HG03575 (cell line): ENCODE measurements around the gene STUB1.

ENCODE experiments used
- ATAC-seq: cut with Tn5 transposase; IDR thresholded peaks from one replicate; pipeline ENCODE4 v1.9.1; 2021; ENCODE audit not compliant: unreplicated experiment, insufficient number of reproducible peaks, low FRiP score; ENCODE audit errors: extremely low read depth

STUB1 gene

DNA sequence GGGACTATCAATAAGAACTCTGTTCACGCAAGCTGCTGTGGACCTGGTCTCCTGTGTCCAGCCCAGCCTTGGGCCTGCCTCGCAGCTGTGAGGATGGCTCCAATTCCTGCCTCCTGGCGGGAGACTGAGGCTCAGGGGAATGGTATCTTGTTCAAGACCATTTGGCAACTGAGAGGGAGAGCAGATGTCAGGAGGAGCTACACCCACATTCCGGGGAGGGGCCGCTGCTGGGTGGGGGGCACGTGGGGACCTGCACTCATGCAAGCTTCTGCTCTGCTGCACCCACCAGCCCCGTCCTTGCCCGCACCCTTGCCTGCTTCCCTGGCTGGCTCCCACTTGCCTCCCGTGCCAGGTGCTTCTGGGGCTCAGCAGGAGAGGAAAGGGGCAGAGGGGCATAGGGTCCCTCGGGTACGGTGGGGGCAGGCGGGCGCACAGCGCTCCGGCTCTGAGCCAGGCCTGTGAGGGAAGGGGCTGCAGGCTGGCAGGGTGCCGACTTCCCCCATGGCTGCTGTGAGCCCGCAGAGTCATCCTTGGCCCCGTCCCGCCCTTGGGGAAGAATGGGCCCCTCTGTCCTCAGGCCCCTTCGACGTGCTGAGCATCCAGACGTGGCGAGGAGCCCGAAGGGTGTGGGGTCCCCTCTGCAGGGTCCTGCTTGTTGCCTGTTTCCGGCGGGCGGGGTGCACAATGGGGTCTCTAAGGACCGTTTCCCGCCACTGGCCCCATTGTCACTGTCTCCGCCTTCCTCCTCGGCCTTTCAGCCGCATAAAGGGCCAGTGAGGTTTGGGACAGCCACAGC, 37.4 kb downstream of the STUB1 start:
- ATAC-seq = no peak

DNA sequence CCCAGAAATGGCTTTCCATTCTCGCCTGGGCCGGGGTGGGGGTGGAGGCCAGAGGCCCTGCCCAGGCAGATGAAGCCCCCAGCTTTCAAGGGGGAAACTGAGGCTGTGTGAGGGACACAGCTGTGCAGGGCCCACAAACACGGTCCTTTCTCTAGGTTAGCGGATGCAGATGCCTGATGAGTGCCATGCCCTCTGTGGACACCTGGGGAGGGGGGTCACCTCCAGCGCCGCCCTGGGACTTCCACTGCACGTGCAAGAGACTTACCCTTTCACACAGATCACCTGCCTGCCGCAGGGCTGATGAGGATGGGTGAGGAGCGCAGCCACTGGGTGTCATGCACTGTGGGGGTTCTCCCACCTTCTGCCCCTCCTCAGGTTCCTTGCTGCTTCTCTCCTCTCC, 38.2 kb downstream of the STUB1 start:
- ATAC-seq = no peak

DNA sequence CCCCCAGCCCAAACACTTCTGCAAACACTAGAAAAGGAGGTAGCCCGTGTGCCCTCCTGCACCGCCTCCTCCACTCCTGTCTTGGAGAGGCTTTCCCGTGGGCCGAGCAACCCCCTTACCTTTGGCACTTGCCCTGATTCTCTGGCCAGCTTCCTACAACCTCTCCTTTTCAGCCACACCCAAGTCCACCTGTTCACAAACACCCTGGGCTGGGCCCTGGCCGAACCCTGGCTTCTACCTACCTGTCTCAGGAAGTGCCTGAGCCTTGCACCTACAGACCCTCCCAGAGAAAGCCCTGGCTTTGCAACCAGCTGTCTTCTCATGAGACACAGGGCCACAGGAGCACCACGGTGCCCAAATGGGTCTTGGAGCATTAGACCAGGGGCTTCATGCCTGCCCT, 38.7 kb downstream of the STUB1 start:
- no peak for ATAC-seq

- ATAC-seq = no peak
Measured at GRCh38 chr16:719815-720446, 39.7 kb downstream of the STUB1 start.

DNA sequence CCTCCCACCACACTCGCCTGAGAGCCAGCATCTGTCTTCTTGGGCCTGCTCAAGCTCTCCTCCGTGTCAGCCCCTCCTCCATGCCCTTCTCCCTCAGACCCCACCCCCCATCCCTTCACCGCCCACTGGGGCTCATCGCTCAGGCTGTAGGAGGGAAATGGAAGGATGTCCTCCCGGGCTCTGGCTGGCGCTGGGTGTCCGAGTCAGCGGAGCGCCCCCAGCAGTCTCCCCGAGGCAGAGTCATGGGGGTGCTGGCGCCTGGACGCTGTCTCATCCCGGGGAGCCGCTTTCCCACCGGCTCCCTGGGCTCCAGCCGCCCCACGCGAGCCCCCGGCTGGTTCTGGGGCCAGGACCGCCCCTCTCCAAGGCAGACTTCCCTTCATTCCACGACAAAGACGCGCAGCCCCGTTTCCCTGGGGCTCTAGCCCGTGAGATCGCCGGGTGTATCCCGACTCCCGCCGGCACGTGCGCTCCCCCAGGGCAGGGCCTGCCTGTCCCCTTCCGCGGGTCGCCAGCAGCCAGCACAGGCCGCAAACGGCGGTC, 40.3 kb downstream of the STUB1 start:
- no peak for ATAC-seq

DNA sequence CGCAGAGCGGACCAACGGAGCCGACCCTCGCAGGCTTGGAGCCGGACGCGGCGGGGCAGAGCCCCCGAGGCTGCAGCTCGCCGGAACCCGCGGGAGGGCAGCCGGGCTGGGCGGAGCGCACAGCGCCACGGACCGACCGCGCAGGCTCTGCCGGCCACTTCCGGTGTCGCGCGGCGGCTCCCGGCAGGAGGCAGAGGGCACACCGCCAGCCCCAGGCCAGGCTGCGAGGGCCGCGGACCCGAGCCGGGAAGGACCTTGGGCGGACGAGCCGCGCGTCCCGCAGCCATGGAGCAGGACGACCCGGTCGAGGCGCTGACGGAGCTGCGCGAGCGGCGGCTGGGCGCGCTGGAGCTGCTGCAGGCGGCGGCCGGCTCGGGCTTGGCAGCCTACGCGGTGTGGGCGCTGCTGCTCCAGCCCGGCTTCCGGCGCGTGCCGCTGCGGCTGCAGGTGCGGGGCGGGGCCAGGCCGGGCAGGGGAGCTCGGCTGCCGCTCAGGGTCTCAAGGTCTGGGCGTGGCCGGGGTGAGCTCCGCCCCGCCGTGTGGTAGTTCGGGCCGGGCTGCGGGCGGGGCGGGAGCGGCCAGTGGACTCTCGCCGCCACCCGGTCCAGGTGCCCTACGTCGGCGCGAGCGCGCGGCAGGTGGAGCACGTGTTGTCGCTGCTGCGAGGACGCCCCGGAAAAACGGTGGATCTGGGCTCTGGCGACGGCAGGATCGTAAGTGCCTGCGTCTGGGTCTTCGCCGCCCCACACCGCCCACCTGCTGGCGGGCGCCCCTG, 41.0 kb downstream of the STUB1 start, which contains the start of gene ANTKMT:
Gene ANTKMT (plus strand): TSS at position 157 of the 775 bp plus-strand sequence. CDS start 129 bp downstream, at position 286.
- ATAC-seq = no peak

- ATAC-seq = no peak
Measured at GRCh38 chr16:721765-722540, 41.7 kb downstream of the STUB1 start.

DNA sequence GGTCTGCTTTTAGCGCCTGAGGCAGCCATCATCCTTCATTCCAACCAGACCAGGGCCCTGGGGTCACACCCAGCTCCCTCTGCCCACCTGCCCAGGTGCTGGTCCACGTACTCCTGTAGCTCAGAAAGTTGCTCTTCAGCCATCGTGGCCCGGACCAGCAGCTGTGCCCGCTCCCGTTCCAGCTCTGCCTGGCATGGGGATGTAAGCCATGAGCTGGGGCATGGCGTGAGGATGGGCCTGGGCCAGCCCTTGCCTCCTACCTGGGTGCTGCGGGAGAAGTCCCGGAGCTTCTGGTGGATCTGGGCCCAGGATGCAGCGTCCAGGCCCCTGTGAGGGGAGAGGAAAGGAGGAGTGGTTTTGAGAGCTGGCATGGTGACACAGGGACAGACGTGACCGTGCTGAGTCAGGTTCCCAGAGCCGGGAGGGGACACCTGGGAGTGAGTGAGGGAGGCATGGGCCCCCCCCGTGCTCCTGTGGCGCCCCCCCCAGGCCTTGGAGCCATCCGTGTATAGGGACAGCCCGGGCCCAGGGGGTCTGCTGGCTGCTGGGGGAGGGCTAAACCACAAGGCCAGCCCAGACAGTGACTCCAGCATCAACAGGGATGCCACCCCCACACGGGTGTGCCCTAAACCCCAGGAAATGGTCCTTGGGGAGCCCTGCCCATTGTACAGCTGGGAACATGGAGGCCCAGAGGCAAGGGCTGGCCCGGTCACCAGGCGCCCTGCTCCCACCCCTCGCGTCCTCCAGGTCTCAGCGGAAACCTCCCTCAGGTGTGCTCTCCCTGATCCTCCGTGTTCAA, 42.8 kb downstream of the STUB1 start:
- no peak for ATAC-seq

DNA sequence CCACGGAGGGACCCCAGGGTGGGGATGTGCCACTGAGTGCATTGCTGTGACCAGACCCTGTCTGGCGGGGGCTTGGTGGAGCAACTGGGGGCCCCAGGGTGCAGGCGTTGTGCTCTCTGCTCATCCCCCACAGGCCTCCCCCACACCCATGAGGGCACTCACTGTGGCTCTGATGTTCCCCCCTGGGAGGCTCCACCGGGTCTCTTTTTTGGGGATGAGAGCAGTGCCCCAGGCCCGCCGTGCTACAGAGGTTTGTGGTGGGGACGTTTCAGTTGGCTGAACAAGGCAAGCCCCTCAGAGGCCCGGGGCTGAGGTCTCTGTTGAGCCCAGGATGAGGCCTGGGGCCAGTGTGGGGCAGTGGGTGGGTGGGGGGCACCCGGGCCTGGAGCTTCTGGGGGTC, 43.5 kb downstream of the STUB1 start:
- ATAC-seq = no peak

DNA sequence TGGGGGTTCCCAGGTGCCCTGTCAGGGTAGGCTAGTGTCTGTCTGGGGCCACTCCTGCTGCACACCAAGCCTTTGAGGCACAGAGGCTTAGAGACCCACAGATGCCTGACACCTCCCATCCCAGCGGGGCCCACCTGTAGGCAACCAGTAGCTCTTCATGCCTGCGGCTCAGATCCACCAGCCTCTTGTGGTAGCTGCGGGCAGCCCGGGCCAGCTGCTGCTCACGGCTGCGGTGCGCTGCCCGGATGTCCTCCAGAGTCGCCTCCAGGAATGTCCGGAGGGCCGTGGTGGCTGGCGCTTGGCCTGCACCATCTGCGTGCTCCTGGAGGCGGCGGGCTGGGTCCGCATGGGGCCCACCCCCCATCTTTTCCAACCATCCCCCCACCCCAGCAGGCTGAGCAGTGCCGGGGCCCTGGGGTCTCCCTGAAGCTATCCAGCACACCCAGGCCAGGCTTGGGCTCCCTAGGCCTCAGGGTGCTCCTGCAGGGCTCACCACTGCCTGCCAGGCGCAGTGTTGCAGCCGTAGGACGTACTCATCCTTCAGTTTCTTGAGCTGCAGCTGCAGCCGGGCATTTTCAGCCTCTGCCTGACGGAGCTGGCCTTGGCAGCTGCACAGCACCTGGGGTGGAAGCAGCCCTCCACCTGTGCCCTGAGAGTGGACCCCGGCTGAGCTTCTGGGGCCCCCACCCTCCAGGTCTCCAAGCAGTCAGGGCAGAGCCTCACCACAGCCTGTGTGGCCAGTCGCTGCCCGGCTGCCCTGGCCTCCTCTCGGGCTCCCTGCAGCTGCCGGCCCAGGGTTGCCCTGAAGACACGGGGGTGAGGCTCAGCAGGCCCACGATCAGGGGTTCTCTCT, 44.2 kb downstream of the STUB1 start:
- no peak for ATAC-seq

- ATAC-seq = no peak
Measured at GRCh38 chr16:725041-725376, 44.8 kb downstream of the STUB1 start.

GRCh38 chr16:725463-726187, 45.4 kb downstream of the STUB1 start:
- no peak for ATAC-seq

DNA sequence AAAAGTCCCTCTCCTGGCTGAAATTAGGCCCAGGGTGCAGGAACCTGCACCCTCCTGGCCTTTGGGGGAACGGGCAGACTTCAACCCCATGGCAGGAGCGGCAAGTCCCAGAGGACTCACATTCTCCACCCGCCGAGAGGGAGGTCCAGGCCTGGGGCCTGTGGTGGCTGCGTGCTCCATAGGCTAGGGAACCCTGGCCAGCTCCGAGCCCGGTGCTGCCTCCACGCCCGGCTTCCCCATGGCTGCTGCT, 45.9 kb downstream of the STUB1 start:
- no peak for ATAC-seq

DNA sequence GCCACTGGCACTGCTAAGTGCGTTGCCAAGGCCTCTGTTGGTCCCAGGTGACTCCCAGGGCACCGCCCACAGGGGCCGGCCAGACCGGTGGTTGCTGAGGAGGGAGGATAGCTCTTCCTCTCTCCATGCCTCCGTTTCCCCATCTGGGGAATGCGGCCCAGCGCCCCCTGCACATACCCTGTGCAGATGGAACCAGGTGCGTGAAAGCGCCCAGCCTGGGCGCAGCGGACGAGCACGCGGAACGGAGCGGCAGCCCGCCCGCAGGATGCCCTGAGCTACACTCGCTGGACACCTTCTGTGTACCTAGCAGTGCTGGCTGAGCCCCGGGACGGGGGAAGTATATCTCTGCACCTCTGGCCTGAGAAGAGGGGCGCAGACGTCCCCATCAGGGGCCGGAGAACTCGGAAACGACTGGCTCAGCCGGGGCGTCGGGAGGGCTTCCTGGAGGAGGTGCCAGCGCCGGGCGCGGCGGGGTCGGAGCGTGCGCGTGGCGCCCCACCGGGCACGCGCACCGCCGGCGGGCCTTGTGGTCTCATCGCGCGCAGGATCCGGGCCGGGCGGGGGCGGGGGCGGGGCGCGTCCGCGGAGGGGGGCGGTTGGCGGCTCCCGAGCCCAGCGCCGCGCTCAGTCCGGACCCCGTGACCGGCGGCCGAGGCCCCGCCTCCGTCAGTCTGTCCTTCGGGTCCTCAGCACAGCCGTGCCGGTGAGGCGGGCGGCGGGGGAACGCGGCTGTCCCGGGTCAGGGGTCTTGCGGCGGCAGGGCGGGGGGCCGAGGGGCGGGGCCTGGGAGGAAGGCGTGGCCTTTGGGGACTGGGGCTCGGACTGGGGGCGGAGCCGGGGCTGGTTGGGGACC, 46.5 kb downstream of the STUB1 start, which contains the start of the genes CCDC78 and HAGHL:
Gene CCDC78 (minus strand): TSS at position 6 of the 853 bp plus-strand sequence. CDS start 76 bp downstream, outside the sequence.
Gene HAGHL (plus strand): TSS at position 669 of the 853 bp plus-strand sequence. CDS start 404 bp downstream, outside the sequence.
- ATAC-seq = no peak

GRCh38 chr16:727291-727977, 47.2 kb downstream of the STUB1 start:
- no peak for ATAC-seq
